ENCODE data around the gene CDCP2.
A peak's percentile ranks its signal among the peaks of the same experiment; 100 is the strongest.

CDCP2 gene

GRCh38 chr1:54152696-54153095 is at the start of gene CDCP2:
Gene CDCP2, minus strand, starts transcription at chr1:54153000. Its CDS starts 78 bp downstream, at chr1:54152922.
- no peak for DNase-seq

DNA sequence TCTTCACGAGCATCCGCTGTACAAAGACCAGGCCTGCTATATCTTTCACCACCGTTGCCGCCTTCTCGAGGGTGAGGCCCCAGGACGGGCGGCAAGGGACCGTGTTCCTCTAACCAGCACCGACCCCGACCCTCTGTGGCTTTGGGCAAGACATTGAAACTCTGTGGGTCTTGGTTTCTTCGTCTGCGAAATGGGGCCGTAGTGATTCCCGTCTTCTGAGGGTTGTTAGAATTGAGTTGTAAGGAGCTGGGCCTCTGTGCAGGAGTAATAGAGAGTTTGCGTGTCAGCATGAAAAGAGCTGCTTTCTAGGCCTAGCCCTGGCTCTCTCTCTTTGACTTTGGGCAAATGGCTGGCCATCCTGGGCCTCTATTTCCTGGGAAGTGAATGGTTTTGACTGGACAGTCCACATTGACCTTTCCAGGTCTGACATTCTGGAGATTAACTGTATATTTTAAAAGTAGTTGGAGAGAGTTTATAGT is 47.8 kb upstream of the CDCP2 start:
- no peak for DNase-seq

- peak; percentile 97 for DNase-seq
Measured at GRCh38 chr1:54199765-54200518, 47.1 kb upstream of the CDCP2 start, which contains the start of the genes CYB5RL and MRPL37. Gene CYB5RL, minus strand, starts transcription at chr1:54200030. Its CDS starts 4,414 bp downstream, at chr1:54195616. Gene MRPL37, plus strand, starts transcription at chr1:54200167. Its CDS starts 77 bp downstream, at chr1:54200244.

DNA sequence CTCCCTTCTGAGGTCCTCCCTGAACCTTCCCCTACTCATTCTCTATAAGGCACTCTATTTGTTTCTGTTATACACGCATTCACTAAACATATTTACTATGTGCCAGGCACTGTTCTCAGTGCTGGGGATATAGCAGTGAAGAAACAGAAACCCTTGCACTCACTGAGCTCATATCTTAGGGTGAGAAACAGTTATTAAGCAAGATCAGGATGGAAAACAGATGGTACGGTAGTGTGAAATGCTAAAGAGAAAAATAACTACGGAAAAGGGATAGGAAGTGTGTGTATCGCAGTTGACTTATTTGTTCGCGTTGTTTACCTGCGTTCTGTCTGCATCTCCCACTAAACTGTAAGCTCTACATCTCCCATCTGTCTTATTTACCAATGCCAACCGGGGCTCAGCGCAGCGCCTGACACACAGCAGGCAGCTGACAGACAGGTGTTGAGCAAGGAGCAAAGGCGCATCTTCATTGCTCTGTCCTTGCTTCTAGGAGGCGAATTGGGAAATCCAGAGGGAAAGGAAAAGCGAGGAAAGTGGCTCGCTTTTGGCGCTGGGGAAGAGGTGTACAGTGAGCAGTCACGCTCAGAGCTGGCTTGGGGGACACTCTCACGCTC is 46.5 kb upstream of the CDCP2 start:
- DNase-seq = no peak

- DNase-seq = no peak
Measured at GRCh38 chr1:54193453-54193852, 40.7 kb upstream of the CDCP2 start.

GRCh38 chr1:54191525-54191924 is 38.7 kb upstream of the CDCP2 start:
- DNase-seq = no peak

GRCh38 chr1:54190526-54190925 is 37.7 kb upstream of the CDCP2 start:
- DNase-seq = no peak

DNA sequence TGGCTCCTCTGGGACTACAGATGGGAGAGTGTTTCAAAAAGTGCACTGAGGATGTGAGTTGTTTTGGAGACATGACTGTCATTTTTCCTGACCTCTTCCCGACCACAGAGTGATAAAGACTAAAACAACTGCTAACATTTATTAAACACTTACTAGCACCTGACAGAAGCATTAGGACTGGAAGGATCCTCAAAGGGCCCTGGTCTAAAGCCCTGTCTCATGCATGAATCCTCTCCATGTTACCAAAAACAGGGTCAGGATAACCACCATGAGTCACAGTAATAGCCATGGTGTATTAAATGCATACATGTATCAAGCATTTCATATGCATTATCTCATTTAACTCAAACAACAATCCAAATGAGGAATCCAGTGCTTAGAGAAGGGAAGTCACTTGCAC is 35.5 kb upstream of the CDCP2 start:
- DNase-seq = no peak

- no peak for DNase-seq
Measured at GRCh38 chr1:54186056-54186455, 33.3 kb upstream of the CDCP2 start.

DNA sequence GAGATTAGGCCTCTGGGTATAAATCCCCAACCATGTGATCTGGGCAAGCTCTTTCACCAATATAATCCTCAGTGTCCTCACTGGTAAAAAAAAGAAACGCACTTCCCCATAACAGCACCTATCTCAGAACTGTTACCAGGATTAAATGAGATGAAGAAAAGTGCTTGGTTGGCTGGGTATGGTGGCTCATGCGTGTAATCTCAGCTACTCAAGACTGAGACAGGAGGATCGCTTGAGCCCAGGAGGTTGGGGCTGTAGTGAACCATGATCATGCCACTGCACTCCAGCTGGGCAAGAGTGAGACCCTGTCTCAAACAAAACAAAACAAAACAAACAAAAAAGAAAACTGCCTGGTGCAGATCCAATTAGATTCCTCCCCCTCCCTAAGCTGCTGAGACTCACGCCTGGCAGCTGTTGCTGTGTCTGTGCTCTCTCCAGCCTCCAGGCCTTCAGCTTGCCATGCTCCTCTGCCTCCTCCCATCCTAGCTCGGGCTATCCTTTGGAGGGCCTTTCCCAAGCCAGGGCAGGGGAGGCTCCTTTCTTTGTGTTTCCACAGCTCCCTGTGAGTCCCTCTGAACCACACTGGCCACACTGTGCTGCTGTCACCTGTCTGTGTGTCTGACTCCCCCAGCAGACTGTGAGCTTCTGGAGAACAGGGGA is 28.0 kb upstream of the CDCP2 start:
- DNase-seq = no peak

- DNase-seq = no peak
Measured at GRCh38 chr1:54178296-54179070, 25.7 kb upstream of the CDCP2 start.

DNA sequence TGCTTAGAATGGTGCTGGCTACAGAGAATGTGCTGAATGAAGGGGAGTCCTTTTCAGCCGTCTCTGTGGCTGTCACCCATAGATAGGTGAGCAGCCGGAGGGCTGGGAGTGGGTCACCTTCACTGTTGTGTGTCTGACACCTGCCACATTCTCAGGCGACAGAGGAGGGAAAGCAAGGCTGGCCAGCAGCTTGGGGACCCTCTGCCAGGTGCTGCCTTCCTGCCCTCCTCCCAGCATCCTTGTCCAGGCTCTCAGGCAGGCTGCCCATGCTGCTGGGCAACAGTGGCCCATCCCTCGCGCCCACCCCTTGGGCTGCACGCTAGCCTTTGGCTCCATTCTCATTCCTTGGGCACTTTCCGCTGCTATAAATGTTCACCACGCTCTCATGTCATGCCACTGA is 24.9 kb upstream of the CDCP2 start:
- DNase-seq = no peak

DNA sequence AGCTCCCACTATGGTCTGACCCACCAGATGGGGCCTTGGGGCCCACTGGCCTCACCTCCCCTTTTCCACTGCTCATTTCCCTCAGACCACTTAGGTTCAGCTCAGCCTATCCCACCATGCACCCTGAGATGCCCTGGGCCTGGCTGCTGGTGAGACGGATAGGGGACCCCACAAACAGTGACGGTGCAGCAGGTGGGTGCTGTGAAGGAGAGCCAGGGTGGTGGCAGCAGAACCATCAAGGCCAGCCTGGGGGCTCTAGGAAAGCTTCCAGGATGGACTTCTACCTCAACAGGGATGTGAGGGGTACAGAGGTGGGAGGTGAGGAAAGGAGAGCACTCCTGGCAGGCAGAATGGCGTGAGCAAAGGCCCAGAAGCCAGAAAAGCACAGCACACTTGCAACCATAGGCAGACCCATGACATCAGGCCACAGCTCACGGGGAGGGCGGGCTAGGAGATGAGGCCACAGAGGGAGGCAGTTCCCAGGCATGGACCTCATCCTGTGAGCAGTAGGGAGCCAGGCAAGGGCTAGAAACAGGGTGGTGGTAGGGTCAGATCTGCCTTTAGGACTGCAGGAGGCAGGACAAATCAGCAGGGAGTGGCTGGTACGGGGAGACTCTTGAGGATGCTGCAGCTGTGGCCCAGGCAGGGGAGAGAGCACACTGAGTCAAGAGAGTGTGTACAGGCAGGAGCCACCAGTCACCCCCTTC is 24.0 kb upstream of the CDCP2 start:
- DNase-seq = no peak

DNA sequence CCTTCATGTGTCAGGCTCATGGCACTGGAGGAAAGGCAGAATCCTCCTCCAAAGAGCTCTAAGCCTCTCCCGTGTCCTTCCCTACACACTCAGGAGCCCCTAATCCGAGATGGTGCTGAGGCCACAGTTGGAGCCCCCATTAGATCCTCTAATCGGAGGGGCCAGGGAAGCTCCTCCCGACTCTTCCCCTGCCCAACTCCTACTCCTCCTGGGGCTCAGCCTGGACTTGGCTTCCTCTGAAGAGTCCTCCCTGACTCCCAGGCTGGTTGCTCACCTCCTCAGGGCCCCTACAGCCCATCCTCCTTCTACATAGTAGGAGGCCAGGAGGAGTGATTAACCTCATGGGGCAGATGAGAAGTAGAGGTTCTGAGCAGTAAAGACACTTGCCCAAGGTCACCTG is 21.3 kb upstream of the CDCP2 start:
- DNase-seq = no peak

DNA sequence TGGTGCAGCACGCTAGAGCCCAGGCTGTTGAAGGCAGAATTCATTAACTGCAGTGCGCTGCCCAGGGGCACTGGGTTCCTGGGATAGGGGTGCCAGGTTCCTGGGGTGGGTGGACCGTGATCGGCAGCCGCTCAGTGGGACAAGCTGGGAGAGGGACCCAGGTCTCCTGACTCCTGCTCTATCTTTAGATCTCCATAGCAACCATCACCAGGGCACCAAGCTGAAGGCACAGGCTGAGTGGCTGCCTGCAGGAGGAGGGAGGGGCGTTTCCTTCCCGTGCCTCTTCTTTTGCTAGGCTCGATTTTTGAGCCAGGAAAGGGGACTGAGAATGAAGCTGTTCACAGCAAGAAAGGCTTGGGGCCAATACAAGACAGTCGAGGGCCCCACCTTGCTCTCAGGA is 20.9 kb upstream of the CDCP2 start:
- DNase-seq = no peak

DNA sequence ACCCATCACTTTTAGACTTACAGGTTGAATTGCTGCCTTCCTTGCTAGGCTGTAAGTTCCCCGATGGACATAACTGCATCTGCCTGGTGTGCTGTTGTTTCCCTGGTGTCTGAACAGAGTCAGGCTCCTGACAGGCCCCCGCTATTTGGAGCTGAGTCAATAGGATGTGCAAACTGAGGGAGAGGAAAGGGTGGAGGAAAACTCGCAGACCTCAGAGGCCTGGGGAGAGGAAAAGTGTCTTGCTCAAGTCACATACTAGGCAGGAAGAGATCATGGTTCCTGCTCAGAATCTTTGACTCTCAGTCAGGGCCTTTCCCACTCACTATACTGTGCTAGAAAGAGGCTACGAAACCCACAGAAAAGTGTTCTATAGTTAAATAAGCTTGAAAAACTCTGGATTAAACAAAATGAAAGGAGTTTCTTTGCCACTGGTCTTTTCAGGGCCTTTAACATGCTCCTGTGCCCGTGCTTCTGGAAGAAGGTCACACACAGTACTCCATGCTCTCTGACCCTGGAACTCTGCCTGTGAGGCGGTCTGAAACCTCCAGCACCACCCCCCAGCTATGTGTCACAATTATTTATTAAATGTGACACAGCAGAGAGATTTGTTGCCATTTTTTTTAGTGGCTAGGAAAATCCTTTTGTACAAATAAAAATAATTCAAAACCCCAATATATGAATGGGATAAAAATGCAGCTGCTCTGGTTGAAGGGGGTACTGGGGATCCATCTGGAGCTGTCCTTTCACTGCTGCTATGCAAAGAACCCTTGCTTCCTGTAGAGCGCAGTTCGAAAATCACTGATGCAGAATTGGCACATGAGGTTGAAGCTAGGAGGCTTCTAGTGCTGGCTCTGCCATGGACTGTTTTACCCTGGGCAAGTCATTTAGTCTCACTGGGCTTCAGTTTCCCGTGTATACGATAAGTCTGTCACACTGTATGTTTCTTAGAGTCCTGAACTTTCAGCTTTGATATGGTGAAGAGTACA is 20.1 kb upstream of the CDCP2 start:
- no peak for DNase-seq

GRCh38 chr1:54171606-54172005 is 18.8 kb upstream of the CDCP2 start:
- DNase-seq = no peak

- no peak for DNase-seq
Measured at GRCh38 chr1:54171016-54171415, 18.2 kb upstream of the CDCP2 start.

DNA sequence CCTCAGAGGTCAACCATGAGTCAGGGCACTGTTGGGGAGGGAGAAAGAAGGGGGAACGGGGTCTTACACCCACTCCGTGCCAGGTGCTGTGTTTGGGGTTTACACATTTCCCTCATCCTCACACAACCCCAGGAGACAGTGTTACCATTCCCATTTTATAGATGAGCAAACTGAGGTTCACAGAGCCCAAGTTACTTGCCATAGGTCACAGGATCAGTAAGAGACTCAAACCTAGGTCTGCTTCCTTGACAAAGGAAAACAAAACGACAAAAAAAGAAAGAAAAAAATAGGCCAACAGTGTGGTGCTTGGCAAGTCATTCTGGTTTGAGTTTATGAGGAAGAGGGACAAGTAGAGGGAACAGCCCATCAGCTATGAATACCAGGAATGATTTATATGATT is 16.3 kb upstream of the CDCP2 start:
- DNase-seq = no peak

DNA sequence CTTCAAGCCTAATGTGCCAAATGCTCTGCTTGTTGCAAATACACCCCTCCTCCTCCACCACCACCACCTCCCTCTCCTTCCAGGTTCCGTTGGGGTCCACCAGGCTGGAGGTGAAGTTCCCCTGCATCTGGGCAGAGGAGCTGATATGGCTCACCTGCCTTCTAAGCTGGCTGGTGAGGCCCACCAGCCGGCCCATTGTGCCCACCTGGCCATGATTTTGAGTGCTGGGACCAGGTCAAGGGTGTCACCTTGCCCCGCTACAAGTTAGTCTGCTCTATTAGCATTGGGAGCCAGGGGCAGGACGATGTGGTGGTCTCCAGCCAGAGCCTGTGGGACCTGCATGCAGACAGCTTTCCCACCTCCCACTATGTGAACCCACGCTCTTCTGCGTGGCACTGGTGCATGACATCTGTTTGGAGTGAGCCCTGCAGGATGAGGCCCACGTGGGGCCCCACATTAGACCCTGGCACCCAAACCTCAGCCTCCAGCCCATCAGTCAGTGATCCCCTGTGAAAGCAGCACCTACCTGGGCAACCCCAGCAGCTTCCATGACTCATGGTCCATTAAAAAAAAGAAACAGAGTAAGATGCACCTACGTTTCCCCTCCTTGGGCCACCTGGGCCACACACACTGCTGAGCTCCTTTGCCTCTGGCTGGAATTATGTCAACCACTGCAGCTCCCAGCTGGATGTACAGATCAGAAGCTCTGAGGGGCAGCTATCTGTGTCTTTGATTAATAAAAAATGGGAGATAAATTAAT is 15.6 kb upstream of the CDCP2 start:
- no peak for DNase-seq

Data from NCI-H226 (cell line).